ENCODE results near the gene MSL2. TPM values are rescaled to one million over a fixed set of nuclear protein-coding genes. Genes with fewer than 3 reads are reported as not detected.
A peak's percentile ranks its signal among the peaks of the same experiment; 100 is the strongest.

The MSL2 gene, protein sequence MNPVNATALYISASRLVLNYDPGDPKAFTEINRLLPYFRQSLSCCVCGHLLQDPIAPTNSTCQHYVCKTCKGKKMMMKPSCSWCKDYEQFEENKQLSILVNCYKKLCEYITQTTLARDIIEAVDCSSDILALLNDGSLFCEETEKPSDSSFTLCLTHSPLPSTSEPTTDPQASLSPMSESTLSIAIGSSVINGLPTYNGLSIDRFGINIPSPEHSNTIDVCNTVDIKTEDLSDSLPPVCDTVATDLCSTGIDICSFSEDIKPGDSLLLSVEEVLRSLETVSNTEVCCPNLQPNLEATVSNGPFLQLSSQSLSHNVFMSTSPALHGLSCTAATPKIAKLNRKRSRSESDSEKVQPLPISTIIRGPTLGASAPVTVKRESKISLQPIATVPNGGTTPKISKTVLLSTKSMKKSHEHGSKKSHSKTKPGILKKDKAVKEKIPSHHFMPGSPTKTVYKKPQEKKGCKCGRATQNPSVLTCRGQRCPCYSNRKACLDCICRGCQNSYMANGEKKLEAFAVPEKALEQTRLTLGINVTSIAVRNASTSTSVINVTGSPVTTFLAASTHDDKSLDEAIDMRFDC
- 44.7 TPM for total RNA-seq (ENCODE audit: unreplicated experiment)
- long read RNA-seq, partial matches to known transcripts: 0 of 2 reads
- long read RNA-seq, other reads (novel, unspliced or antisense): 2 of 2 reads

DNA sequence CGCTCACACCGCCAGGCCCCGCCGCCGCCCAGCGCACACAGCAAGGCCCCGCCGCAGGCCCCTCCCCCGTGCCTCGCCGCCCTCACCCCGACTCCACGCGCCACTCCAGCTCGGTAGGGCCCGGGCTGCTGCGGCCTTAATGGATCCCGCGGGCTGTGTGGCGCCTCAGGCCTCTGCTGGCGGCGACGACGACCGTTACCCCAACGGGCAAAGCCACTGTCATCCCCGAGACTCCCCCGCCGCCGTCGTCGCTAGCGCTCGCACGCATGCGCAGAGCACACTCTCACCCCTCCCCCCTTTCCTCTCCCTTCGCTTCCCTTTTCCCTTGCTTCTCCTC is at the start of gene MSL2:
MSL2 (minus strand) TSS at position 272 of the 337 bp plus-strand sequence. CDS start 1,222 bp downstream, outside the sequence.
- H3K27me3 Mint-ChIP-seq (ENCODE audit: unreplicated experiment): peaks cover 20% of the 10 kb centered on the region
- H3K36me3 Mint-ChIP-seq (ENCODE audit: low read depth, unreplicated experiment): peaks cover 19% of the 10 kb centered on the region
- TF ChIP-seq, protein P1, sequence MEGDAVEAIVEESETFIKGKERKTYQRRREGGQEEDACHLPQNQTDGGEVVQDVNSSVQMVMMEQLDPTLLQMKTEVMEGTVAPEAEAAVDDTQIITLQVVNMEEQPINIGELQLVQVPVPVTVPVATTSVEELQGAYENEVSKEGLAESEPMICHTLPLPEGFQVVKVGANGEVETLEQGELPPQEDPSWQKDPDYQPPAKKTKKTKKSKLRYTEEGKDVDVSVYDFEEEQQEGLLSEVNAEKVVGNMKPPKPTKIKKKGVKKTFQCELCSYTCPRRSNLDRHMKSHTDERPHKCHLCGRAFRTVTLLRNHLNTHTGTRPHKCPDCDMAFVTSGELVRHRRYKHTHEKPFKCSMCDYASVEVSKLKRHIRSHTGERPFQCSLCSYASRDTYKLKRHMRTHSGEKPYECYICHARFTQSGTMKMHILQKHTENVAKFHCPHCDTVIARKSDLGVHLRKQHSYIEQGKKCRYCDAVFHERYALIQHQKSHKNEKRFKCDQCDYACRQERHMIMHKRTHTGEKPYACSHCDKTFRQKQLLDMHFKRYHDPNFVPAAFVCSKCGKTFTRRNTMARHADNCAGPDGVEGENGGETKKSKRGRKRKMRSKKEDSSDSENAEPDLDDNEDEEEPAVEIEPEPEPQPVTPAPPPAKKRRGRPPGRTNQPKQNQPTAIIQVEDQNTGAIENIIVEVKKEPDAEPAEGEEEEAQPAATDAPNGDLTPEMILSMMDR (IDR thresholded peaks at IDR 0.05; ENCODE audit: unreplicated experiment): no peak
- no peaks in the 10 kb centered on the region for H3K9me3 Mint-ChIP-seq (ENCODE audit: unreplicated experiment)
- H3K4me1 Mint-ChIP-seq (ENCODE audit: unreplicated experiment): peaks cover 33% of the 10 kb centered on the region
- peak within 1 kb of the TSS; percentile 100 for H3K4me3 Mint-ChIP-seq (ENCODE audit: unreplicated experiment)
- DNase-seq (ENCODE audit: low spot score): no peak
- peak within 1 kb of the TSS; percentile 98 for H3K27ac Mint-ChIP-seq (ENCODE audit: unreplicated experiment)

DNA sequence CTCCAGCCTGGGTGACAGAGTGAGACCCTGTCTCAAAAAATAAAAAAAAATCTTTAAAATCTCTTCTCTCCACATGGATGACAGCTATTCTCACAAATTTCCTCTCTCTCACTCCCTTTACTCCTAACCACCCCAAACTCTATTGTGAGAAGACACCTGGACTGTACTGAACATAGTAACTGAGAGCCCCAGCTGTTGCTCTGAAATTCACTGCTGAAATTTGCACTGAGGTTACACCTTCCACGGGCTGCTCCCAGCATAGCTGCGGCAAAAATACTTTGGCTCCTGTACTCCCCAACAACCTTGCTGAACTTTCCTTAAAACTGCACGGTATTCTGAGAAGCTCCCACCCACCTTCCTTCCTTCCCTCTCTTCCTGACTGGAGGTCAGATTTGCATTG is 49.6 kb upstream of the MSL2 start:
- H3K36me3 Mint-ChIP-seq (ENCODE audit: low read depth, unreplicated experiment): no peaks in the 10 kb centered on the region
- DNase-seq (ENCODE audit: low spot score): no peak
- peaks cover 17% of the 10 kb centered on the region for H3K4me1 Mint-ChIP-seq (ENCODE audit: unreplicated experiment)
- TF ChIP-seq, protein P1 (IDR thresholded peaks at IDR 0.05; ENCODE audit: unreplicated experiment): no peak
- H3K4me3 Mint-ChIP-seq (ENCODE audit: unreplicated experiment): no peak overlapping the region
- H3K27me3 Mint-ChIP-seq (ENCODE audit: unreplicated experiment): peaks cover 2% of the 10 kb centered on the region
- no peaks in the 10 kb centered on the region for H3K9me3 Mint-ChIP-seq (ENCODE audit: unreplicated experiment)
- H3K27ac Mint-ChIP-seq (ENCODE audit: unreplicated experiment): no peak overlapping the region

- Mint-ChIP-seq H3K36me3 (ENCODE audit: low read depth, unreplicated experiment) (no peaks in the 10 kb centered on the region), H3K9me3 (ENCODE audit: unreplicated experiment) (no peaks in the 10 kb centered on the region), H3K27ac (ENCODE audit: unreplicated experiment) (no peak overlapping the region), H3K4me1 (ENCODE audit: unreplicated experiment) (peaks cover 10% of the 10 kb centered on the region), H3K4me3 (ENCODE audit: unreplicated experiment) (no peak overlapping the region), H3K27me3 (ENCODE audit: unreplicated experiment) (peaks cover 3% of the 10 kb centered on the region)
- no peak for DNase-seq (ENCODE audit: low spot score)
- TF ChIP-seq, protein P1 (IDR thresholded peaks at IDR 0.05; ENCODE audit: unreplicated experiment): no peak
Observed at GRCh38 chr3:136239094-136239493, 43.0 kb upstream of the MSL2 start.

DNA sequence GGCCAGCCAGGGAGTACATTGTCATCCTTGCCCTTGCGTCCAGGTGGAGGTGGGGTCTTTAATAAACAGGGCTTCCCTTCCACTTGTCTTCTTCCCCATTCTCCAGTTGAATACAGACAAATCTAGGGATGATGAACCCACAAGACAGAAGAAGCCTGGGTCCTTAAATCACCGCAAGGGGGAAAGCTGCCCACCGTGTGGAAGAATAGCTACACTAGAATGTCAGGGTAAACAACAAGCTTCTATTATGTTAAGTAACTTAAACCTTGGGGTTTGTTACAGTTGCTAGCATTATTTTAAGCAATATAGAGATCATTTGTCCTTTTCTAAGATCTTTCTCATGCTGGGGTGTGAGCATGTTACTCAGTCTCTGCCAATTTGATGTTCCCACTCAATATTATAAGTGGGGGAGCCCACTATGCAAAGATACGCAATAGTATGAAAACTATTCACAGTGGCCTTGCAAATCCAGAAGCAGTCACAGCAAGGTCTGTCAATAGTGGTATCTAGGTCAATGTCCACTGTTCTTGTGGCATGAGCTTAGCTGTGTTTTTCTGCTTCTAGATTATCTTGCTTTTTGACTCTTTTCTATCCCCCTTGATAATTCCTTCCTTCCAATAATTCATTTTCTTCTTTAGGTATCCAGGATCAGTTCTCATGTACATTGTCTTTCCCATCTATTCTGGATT is 42.0 kb upstream of the MSL2 start:
- H3K27me3 Mint-ChIP-seq (ENCODE audit: unreplicated experiment): peaks cover 3% of the 10 kb centered on the region
- H3K27ac Mint-ChIP-seq (ENCODE audit: unreplicated experiment): no peak overlapping the region
- no peak overlapping the region for H3K4me3 Mint-ChIP-seq (ENCODE audit: unreplicated experiment)
- no peaks in the 10 kb centered on the region for H3K9me3 Mint-ChIP-seq (ENCODE audit: unreplicated experiment)
- H3K36me3 Mint-ChIP-seq (ENCODE audit: low read depth, unreplicated experiment): no peaks in the 10 kb centered on the region
- TF ChIP-seq, protein P1 (IDR thresholded peaks at IDR 0.05; ENCODE audit: unreplicated experiment): no peak
- peaks cover 10% of the 10 kb centered on the region for H3K4me1 Mint-ChIP-seq (ENCODE audit: unreplicated experiment)
- DNase-seq (ENCODE audit: low spot score): no peak
